CD4-positive, alpha-beta T cell treated with Interferon gamma for 1 hour (primary cell): Measurements from ENCODE around the gene GAL3ST1.

ENCODE experiments used
- DNase-seq: peaks from one replicate; pipeline ENCODE4 v3.0.0-alpha.2; 2020

The GAL3ST1 gene

DNA sequence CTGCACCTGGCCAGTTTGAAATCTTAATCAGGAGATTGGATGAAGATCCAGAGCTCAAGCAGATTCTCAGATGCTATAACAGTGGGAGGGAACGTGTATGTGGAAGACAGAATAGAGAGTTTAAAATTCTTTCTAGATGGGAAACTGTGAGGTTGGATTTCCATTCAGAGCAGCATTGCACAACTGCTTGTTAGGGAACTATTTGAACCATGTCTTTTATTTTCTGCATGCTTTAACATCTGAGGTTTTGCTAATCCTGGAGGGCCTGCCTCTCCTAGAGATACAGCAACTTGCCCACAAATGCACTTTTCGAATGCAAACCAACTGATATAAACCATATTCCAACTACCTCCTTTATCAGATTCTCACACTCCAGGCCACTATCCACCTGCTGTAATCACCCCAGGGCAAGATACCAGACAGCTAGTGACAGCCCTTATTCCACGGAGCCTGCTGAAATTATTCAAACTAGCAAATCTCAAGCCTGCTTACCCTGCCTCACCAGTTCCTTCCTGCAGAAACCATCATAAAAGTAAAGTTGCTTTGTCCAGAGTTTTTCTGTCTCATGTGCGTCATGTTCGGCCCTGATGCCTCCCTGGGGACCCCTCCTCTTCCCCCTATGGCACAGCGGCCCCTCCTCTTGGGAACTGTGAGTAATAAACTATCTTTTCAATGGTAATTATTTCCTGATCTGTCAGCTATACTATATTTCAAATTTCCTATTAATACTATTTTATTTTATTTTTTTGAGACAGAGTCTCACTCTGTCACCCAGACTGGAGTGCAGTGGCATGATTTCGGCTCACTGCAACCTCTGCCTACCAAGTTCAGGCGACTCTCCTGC lies 50.6 kb downstream of the GAL3ST1 start:
- DNase-seq, result no peak

DNA sequence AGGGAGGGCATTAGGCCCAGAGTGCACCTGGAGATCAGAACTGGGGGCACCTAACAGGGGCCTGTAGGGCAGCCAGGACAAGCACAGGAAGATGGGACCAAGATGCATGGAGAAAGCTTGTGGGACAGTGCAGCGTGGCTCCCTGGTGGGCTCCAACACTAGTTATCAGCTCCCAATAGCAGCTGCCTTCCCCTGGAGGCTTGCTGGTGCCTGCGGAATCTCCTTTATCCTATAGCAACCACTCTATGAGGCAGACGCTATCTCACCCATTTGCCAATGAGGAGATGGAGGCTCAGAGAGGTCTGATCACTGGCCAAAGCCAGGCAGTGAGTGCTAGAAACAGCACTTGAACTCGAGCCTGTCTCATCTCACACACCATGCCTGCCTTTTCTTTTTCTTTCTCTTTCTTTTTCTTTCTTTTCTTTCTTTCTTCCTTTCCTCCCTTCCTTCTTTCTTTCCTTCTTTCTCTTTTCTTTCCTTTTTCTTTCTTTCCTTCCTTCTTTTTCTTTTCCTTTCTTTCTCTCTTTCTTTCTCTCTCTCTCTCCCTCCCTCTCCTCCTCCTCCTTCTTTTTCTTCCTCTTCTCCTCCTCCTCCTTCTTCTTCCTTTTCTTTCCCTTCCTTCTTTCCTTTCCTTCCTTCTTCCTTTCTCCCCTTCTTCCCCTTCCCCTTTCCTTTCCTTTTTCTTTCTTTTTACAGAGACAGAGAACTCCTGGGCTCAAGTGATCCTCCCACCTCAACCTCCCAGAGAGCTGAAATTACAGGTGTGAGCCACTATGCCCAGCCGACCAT lies 52.9 kb downstream of the GAL3ST1 start:
- no peak for DNase-seq

DNA sequence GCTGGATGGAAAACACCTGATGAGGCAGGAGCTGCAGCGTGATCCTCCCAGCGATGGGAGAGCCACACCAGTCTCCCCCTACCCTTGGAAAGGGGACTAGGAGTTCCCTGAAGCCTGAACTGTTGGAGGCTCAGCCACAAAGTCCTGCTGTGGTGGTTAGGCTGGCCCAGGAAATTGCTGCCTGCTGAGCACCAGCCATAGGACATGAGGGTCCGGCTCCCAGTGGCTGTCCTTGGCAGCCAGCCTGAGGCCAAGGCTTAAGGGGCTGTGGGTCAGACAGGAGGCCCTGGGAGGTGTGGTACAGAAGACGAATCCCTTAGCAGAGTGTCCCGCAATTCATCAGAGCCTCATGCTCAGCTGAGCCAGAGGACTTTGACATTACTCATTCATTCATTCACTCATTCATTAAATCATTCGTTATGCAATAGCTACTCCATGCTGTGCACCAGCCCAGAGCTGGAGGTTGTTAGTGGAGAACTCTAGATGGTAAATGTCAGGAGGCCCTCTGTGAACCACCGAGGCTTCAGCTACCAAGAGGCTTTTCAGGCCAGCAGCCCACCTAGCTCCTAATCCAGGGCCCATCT lies 54.5 kb downstream of the GAL3ST1 start:
- DNase-seq, result no peak

DNA sequence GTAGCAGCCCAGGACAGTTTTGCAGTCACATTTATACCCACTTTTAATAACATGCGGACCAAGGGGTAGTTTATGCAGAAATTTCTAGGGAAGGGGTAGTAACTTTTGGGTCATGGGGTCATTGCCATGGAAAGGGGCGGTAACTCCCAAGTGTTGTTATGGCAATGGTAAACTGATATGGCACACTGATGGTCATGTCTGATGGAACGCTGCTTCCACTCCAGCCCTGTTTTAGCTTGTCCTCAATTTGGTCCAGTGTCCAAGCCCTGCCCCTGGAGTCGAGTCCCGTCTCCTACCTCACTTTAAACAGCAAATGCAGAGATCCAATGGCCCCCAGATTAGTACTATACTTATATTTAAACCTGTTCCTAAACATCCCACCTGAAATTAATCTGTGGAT lies 57.7 kb downstream of the GAL3ST1 start:
- DNase-seq, result no peak

DNA sequence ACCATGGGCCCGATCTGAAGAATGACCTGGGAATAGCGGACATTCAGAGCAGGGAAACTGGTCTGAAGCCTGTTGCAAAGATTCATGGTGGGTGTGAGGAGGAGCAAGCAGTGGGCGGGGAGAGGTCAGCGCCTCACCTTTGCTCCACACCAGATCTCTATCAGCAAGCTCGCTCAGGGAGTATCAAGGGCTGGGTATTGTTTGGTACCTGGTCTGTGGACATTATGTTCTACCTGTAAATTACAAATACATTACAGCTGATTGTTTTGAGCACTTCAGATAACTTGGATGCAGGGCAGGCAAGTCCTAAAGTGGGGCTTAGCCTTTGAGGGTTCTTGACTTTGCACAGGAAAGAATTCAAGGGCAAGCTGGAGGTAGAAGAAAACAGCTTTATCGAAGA lies 58.2 kb downstream of the GAL3ST1 start:
- DNase-seq, result no peak

DNA sequence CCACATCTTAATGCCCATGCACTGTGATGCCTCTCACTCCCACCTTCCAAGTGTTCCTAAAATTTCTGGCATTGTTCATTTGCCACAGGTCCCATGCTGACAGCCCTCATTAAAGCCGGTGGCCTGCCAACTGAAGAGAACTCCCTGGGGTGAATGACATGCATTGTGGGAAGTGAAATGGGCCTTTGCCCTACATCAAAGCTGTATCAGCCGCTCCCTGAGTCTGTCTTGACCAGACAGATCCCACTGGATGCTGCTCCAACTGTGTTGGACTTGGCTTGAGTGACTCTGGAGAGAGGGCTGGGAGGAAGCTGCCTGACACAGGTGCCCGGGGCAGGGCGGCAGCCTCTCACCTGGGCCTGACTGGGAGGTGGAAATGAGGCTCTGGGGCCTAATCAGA lies 60.2 kb downstream of the GAL3ST1 start:
- DNase-seq, result no peak

DNA sequence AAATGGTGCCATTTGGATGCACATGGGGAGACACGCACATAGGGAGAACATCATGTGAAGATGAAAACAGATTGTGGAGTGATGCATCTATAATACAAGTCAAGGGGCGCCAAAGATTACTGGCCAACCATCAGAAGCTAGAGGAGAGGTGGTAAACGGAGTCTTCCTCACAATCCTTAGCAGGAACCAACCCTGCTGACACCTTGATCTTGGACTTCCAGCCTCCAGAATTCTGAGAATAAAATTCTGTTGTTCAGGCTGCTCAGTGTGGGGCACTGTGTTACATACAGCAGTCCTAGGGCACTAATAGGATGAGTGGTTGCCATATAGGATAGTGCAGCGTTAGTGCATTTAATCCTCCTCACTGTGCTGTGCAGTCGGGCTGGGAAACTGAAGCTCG lies 61.0 kb downstream of the GAL3ST1 start:
- DNase-seq, result no peak

DNA sequence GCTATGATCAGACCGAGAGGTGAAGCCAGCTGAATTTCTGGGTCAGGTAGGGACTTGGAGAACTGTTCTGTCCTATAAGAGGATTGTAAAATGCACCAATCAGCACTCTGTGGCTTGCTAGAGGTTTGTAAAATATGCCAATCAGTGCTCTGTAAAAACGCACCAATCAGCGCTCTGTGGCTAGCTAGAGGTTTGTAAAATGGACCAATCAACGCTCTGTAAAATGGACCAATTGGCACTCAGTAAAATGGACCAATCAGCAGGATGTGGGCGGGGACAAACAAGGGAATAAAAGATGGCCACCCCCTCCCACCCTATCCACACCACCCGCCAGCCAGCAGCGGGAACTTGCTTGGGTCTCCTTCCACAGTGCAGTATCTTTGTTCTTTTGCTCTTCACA lies 62.6 kb downstream of the GAL3ST1 start:
- no peak for DNase-seq

DNA sequence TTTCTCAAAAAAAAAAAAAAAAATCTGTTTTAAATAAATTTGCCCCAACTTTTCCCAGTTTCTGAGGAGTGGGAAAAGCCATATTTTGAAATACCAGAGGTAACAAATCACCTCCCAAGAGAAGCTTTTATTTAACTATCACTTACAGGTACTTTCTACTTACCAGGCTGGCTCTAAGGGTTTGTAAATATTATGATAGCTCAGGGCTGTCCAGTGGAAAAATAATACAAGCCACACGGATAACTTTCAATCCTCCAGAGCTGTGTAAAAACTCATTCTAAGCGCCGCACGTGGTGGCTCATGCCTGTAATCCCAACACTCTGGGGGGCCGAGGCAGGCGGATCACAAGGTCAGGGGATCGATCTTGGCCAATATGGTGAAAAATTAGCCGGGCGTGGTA lies 63.4 kb downstream of the GAL3ST1 start:
- DNase-seq, result no peak

DNA sequence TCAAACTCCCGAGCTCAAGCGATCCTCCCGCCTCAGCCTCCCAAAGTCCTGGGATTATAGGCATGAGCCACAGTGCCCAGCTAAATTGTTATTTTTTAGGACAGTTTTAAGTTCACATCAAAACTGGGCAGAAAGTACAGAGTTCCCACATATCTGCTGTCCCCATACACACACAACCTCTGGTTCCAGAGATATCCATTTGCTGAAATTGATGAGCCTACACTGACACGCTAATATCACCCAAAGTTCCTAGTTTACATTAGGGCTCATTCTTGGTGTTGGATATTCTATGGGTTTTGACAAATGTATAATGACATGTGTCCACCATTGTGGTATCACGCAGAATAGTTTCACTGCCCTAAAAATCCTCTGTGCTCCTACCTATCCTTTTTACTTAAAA lies 66.2 kb downstream of the GAL3ST1 start:
- no peak for DNase-seq

DNA sequence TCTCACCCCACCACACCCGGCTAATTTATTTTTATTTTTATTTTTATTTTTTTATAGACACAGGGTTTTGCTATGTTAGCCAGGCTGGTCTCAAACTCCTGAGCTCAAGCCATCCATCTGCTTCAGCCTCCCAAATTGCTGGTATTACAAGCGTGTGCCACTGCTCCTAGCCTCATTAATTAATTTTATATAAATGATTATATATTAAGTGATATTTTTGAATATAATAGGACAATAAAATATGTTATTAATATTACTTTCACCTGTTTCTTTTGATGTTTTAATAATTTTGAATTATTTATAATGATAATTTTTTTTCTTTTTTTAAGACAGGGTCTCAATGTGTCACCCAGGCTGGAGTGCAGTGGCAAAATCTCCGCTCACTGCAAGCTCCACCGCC lies 66.8 kb downstream of the GAL3ST1 start:
- DNase-seq, result no peak

DNA sequence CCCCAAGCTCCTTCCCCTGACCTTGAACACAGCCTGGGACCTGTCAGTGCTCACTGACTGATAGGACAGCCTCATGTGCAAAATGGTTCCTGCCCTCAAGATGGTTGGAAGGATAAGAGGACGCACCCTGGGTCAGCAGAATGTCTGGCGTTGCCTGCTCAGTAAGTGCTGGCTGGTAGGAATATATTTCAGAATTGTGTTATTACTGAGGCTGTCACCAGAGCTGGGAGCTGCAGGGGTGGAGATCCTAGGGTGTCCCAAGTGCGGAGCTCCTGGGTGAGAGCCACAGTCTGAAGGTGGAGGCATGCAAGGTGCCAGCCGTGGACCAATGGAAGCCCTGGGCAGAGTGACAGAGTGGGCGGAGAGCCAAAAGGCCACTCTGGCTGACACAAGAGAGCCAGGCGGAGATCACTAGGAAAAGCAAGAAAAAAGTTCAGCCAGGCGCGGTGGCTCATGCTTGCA lies 67.9 kb downstream of the GAL3ST1 start:
- no peak for DNase-seq
